Activated CD8-positive, alpha-beta T cell treated with anti-CD3 and anti-CD28 coated beads for 36 hours (primary cell): ENCODE measurements around the gene ZNF182. TPM values are rescaled to one million over a fixed set of nuclear protein-coding genes. Genes with fewer than 3 reads are reported as not detected.
"Not testable (repeated sequence)": the region's sequence is repeated elsewhere in the genome, so short reads cannot be mapped to it uniquely, and the experiment has no call there.

ENCODE experiments used
- ATAC-seq: fragments of 200-7000 bp; cut with Tn5 transposase; one replicate; pipeline ENCODE4 v1.10.0; 2021; ENCODE audit warnings: mild to moderate bottlenecking, moderate library complexity
- CTCF ChIA-PET: fragments of 350-600 bp; sonication (Branson Sonifier 250); formaldehyde crosslinking; loops from one replicate; lab custom pipeline; 2021; ENCODE audit warnings: antibody characterized with exemption; lab: Charles Lee
- POLR2A ChIA-PET: fragments of 350-600 bp; sonication (Branson Sonifier 250); formaldehyde crosslinking; loops from one replicate; lab custom pipeline; 2021; ENCODE audit warnings: antibody characterized with exemption; lab: Charles Lee
- DNase-seq: peaks from one replicate; pipeline ENCODE4 v3.0.0-alpha.2; 2020
- H3K27ac Mint-ChIP-seq: one replicate; pipeline ENCODE4 v1.8.0; 2021; ENCODE audit warnings: mild to moderate bottlenecking, mixed read lengths
- H3K27me3 Mint-ChIP-seq: one replicate; pipeline ENCODE4 v1.8.0; 2021; ENCODE audit warnings: mixed read lengths
- H3K36me3 Mint-ChIP-seq: one replicate; pipeline ENCODE4 v1.8.0; 2021; ENCODE audit warnings: low read depth, mixed read lengths
- H3K4me1 Mint-ChIP-seq: one replicate; pipeline ENCODE4 v1.8.0; 2021; ENCODE audit warnings: low read depth, mixed read lengths
- H3K4me3 Mint-ChIP-seq: one replicate; pipeline ENCODE4 v1.8.0; 2021; ENCODE audit warnings: mild to moderate bottlenecking, moderate library complexity, mixed read lengths
- H3K9me3 Mint-ChIP-seq: one replicate; pipeline ENCODE4 v1.8.0; 2021; ENCODE audit warnings: mixed read lengths
- CTCF ChIP-seq: fragments of 200-600 bp; IDR thresholded peaks from one replicate; pipeline ENCODE4 v1.8.0; 2022; ENCODE audit warnings: antibody characterized with exemption, mild to moderate bottlenecking
- intact Hi-C: fragments of 100-400 bp; cut with micrococcal nuclease; formaldehyde crosslinking; loops from one replicate; pipeline ENCODE4 v1.10.0; 2022
- total RNA-seq, 2 experiments: library from RNA; stranded (reverse); gene quantifications; one replicate each; pipeline ENCODE4 v1.2.3, GENCODE V29; 2021

Gene ZNF182
- total RNA-seq, 2 experiments from 2014 or later: 7.9 to 8.3 TPM

GRCh38 chrX:47940448-47940847 is 63.3 kb downstream of the ZNF182 start:
- ChIA-PET POLR2A (interaction anchor here (1.5 kb wide), 1 partner anchor 50 kb away, joined by 3 read pairs; no protein-coding TSS in a partner anchor), CTCF (interaction anchor here (1.3 kb wide), 1 partner anchor 17 kb away, joined by 3 read pairs; no protein-coding TSS in a partner anchor)
- Mint-ChIP-seq H3K4me1 (peaks cover 9% of the 10 kb centered on the region), H3K27ac (no peak overlapping the region), H3K4me3 (no peak overlapping the region), H3K9me3 (no peaks in the 10 kb centered on the region), H3K27me3 (no peaks in the 10 kb centered on the region), H3K36me3 (no peaks in the 10 kb centered on the region)
- no peak for ATAC-seq
- intact Hi-C loops: no loop called here
- no peak for TF ChIP-seq CTCF
- DNase-seq: no peak

GRCh38 chrX:47936940-47937317 is 66.9 kb downstream of the ZNF182 start:
- no peak for TF ChIP-seq CTCF
- DNase-seq (no peak), ATAC-seq (peak; percentile 30)
- CTCF ChIA-PET: interaction anchor here (1.0 kb wide), 1 partner anchor 90 kb away, joined by 3 read pairs; no protein-coding TSS in a partner anchor
- POLR2A ChIA-PET: no interaction called here
- Mint-ChIP-seq H3K4me3 (peak overlapping the region; percentile 61), H3K9me3 (no peaks in the 10 kb centered on the region), H3K27ac (peak overlapping the region; percentile 66), H3K4me1 (peaks cover 9% of the 10 kb centered on the region), H3K36me3 (no peaks in the 10 kb centered on the region), H3K27me3 (no peaks in the 10 kb centered on the region)
- intact Hi-C loops: no loop called here

GRCh38 chrX:47936224-47936939 is 67.4 kb downstream of the ZNF182 start:
- no peaks in the 10 kb centered on the region for H3K36me3 Mint-ChIP-seq
- CTCF ChIA-PET: interaction anchor here (1.0 kb wide), 1 partner anchor 91 kb away, joined by 3 read pairs; no protein-coding TSS in a partner anchor
- peak overlapping the region; percentile 61 for H3K4me3 Mint-ChIP-seq
- H3K27ac Mint-ChIP-seq: peak overlapping the region; percentile 66
- POLR2A ChIA-PET: no interaction called here
- ATAC-seq (peak; percentile 66), DNase-seq (peak; percentile 47)
- H3K9me3 Mint-ChIP-seq: no peaks in the 10 kb centered on the region
- intact Hi-C loops: no loop called here
- no peak for TF ChIP-seq CTCF
- H3K4me1 Mint-ChIP-seq: peaks cover 9% of the 10 kb centered on the region
- no peaks in the 10 kb centered on the region for H3K27me3 Mint-ChIP-seq

- CTCF ChIA-PET: no interaction called here
- TF ChIP-seq CTCF: no peak
- H3K27me3 Mint-ChIP-seq: no peaks in the 10 kb centered on the region
- H3K4me3 Mint-ChIP-seq: no peak overlapping the region
- H3K27ac Mint-ChIP-seq: no peak overlapping the region
- no peak for DNase-seq
- no peaks in the 10 kb centered on the region for H3K9me3 Mint-ChIP-seq
- ATAC-seq: no peak
- no peaks in the 10 kb centered on the region for H3K36me3 Mint-ChIP-seq
- intact Hi-C loops: no loop called here
- peaks cover 9% of the 10 kb centered on the region for H3K4me1 Mint-ChIP-seq
- POLR2A ChIA-PET: no interaction called here
These were observed 69.8 kb downstream of the ZNF182 start for GRCh38 chrX:47933946-47934345.

GRCh38 chrX:47931970-47932369 is 71.8 kb downstream of the ZNF182 start:
- H3K27ac Mint-ChIP-seq, H3K9me3 Mint-ChIP-seq, ATAC-seq, H3K36me3 Mint-ChIP-seq, H3K27me3 Mint-ChIP-seq, DNase-seq, H3K4me3 Mint-ChIP-seq, intact Hi-C loops, H3K4me1 Mint-ChIP-seq, POLR2A ChIA-PET, CTCF ChIA-PET: not testable (repeated sequence)
